Activated naive CD4-positive, alpha-beta T cell treated with anti-CD3 and anti-CD28 coated beads, Interleukin-2, amount 50 U/mL, for 16 hours (primary cell): ENCODE data around the gene TMC1.
"Not testable (repeated sequence)": the region's sequence is repeated elsewhere in the genome, so short reads cannot be mapped to it uniquely, and the experiment has no call there.

Experiments used
- DNase-seq: peaks from one replicate; pipeline ENCODE4 v3.0.0-alpha.2; 2020

Gene TMC1

DNA sequence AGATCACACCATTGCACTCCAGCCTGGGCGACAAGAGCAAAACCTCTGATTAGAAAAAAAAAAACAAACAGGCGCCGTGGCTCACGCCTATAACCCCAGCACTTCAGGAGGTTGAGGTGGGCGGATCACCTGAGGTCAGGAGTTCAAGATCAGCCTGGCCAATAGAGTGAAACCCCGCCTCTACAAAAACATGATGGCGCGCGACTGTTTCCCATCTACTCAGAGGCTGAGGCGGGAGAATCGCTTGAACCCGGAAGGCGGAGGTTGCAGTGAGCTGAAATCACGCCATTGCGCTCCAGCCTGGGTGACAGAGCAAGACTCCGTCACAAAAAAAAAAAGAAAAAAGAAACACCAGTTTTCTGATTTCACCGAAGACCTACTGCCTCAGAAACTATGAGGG lies at the start of gene TMC1:
Gene TMC1, plus strand, starts transcription at position 193 of the 400 bp plus-strand sequence. CDS start 127,041 bp downstream, outside the sequence.
- not testable (repeated sequence) for DNase-seq

DNA sequence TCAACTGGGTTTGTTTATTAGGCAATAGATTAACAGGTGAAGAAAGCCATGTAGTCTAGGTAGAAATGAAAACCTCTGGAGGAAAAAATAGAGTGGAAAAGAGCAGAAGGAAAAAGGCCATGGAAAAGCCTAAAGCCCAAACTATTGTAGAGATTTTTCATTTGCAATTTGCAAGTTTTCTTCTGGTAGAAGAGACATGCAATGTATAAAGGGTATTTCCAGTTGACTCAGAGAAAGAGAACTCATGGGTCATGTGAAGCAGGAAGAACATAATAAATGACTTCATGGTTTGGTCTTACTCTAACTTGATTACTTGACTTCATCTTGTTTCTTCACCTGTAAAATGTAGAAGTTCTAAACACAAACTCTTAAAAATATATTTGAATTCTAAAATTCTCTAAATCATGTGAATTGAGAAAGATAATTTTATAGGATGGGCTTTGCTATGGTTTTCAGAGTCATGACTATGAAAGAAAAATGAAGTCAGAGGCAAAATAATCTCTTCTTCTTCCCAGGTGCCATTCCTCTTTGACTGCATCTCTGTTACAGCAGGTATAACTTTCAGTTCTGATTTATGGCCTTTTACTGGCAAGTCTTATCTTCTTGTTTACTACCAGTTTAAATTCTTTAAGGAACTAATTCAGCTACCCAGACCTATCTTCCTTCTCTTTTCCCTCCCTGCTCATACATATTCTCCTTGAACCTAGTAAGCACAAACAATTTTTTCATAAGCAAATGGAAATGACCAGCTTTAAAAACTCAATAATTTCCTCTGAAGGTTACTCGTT lies 47.7 kb upstream of the TMC1 start:
- no peak for DNase-seq

DNA sequence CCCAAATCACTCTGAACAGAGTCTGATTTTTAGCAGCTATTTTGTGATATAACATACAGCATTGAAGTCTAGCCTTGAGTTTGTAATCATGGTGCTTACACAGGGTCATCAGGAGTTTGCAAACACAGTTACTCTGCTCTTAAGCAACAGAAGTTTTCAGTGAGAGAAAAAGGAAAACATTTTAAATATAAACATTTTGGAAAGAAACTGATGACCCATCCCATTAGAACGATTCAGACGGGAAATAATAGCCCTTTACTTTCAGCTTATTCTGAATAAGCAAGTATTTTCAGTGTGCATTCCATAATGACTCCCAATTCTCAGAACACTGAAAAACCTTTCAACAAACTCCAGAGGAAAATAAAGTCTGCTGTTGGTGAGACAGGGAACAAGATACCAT lies 46.7 kb upstream of the TMC1 start:
- no peak for DNase-seq

DNA sequence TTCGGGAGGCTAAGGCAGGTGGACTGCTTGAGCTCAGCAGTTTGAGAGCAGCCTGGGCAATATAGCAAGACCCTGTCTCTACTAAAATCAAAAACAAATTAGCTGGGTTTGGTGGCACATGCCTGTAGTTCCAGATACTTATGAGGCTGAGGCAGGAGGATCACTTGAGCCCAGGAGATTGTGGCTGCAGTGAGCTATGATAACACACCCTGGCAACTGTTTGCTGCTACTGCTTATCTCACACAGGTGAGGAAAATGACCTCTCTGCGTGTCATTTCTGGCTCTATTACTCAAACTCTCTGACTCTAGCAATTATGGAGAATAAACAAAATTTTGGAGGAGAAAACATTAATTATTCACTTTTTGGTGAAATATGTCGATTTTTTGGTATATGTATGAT lies 45.3 kb upstream of the TMC1 start:
- no peak for DNase-seq

DNA sequence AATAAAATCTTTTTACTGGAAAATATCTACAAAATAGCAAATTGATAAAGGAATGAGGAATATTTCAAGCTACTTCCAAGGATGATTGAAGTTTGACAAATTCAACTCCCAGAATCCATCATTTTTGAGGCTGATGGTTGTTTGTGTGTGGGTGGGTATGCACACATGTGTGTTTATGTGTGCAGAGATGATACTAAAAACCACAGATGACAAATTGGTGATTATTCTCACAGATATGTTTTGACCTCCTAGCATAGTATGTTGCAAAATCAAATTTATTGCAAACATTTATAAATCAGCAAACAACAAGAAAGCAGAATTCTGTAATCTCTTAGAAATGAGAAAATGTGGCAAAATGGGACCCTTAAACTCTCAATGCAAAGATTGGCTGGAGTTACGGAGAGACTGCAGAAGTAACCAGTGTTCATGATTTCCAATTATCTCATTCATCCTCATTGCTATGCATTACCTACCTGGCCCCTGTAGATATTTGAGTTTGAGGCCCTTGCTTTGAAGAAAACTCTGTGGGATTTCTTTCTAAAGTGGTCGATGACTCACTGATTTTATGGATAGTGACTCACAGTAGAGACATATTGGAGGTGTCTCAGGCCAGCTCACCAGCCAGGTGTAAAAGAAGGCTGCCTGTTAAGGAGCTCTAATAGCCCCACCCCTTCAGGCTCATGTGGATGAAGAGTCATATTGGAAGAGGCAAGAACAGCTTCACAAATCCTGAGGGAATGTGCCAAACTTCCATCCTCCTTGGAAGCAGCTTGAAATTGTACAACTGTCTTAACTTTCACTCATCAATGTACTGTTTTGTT lies 44.6 kb upstream of the TMC1 start:
- peak; percentile 47 for DNase-seq

DNA sequence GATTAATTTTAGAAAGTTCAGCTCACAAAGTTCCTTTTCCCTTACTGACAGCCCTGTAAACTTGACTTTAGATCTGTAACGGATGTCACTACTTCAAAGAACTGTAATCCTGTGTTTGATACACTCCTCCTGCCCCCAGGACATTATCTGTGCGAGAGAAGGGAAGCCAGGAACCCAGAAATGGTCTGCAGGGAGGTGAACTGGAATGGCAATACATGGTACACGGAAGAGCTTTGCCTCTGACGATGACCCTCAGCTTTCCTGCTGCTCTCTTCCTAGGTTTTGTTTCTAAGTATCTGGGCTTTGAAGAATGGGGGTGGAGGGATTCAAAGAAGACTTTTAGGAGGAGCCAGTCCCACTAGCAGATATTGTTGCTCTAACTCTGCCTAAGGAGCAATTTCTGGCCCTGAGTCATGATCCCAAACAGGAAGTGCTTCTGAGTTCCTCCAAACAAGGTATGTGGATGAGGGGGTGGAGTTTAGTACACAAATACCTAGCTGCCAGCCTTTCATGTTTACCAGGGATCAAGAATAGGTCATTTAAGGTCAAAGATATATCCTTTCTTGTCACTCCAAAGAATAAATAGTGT lies 43.4 kb upstream of the TMC1 start:
- DNase-seq: no peak

DNA sequence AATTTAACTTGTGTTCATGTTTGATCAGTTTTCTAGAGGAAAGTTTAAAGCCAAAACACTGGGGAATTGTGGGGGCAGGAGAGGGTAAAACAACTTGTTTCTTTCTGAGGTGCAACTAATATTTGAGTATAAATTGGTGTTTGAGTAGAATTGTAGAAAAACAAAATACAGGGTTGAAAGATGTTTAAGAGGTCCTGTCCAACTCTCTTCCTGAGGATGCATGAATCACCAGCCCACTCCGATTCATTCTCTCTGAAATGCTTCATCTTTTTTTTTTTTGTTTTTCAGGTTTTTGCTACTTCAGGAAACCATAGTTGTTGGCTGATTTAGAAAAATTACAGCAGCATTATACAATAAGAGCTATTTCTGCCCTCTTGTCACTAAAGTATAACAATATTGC lies 42.4 kb upstream of the TMC1 start:
- DNase-seq: no peak

DNA sequence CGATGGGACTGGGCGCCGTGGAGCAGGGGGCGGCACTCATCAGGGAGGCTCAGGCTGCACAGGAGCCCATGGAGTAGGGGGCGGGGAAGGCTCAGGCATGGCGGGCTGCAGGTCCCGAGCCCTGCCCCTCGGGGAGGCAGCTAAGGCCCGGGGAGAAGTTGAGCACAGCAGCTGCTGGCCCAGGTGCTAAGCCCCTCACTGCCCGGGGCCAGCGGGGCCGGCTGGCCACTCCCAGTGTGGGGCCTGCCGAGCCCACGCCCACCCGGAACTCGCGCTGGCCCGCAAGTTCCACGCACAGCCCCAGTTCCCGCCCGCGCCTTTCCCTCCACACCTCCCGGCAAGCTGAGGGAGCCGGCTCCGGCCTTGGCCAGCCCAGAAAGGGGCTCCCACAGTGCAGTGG lies 41.1 kb upstream of the TMC1 start:
- DNase-seq: not testable (repeated sequence)

DNA sequence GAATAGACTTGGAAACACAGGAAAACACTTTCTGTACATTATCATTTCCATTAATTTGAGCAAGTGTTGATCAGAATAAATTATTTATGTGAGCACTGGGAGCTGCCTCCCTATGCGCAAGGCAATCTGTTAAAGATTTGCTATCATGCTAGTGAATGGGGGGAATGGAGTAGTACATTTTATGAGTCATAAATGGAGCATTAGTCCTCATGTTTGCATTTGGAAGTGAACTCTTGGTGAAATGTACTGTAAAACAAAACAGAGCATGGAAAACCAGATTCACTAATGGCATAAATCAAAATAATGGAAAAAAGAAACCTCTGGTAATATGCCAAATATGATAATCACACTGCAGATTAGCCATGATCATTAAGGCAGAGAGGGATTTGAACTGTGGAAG lies 40.5 kb upstream of the TMC1 start:
- no peak for DNase-seq

DNA sequence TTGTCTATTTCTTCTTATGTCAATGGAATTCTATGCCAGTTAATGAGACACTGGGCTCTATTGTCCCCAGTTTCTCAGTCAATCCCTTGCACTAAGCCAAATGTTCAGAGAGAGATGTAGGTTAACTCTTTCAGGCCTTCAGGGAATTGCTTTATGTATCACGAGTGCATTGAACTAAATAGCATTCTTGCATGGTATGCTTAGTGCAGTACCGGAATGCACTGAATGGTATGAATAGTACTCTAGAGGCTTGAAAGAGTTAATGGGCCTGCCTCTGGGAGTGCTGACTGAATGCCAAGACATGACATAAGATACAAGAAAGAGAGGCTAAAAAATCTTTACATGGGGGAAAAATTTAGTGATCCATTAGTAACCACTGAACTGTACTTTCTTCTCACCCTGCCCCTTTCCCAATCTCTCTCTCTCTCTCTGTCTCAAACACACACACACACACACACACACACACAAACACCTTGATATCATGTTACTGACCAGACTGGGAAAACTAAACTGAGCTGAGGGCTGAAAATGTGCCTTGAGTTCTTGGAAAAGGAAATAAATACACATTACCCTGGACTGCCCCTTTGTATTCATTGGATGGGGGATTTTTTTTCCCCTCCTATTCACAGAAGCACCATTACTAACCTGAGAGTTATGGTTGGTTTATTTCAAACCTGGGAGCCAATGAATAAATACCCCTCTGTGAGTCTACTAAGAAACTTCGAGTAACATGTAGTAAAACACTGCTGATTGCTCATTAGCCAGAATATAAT lies 35.4 kb upstream of the TMC1 start:
- DNase-seq: no peak

DNA sequence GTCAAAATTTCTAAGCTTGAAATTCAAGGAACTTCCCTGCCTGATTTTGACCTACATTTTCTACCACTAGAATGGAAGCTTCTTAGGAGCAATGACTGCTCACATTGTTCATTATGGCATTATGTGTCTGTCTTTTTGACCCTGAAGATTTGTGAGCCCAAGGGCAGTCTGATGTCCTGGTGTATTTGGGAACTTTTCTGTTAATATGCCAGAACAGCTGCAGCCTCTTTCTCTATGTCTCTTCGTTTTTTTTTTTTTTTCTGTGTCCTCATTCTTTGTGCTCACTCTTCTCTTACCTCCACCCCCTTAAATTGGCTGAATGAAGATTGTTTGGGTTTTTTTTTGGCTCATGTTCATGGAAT lies 34.8 kb upstream of the TMC1 start:
- no peak for DNase-seq

DNA sequence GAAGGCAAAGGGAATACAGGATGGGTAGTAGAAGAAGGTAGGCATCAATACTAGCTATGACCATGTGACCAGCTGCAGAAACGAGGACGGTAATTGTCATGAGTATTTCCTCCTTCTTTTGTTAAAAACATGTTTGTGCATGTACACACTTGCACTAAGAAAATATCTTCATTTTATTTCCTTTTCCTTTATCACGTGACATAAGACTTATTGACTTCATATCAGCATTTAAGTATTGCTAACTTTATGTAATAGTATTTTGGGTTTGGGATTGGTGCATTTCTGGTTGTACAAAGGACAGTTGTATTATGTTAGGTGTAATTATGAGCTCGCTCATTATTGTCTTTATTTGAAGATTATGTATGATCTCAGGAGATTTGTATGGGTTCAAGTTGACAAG lies 33.7 kb upstream of the TMC1 start:
- not testable (repeated sequence) for DNase-seq

DNA sequence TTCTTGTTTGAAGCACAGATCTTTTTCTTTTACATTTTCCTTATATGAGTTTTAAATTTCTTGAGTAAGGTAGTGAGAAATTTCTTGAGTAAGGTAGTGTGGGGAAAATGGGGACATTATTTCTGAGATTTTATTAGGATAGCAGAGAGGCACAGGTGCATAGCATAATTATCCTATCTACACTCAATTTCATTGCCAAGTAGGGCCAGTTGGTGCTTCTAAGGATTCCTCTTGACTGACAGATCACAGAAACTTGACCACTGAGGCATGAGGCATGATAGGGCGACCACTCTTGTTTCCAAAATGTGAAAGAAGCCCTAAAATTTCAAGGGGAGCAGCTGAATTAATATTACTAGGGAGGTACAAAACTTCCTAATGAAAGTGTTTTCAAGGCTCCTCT lies 31.4 kb upstream of the TMC1 start:
- DNase-seq: no peak

DNA sequence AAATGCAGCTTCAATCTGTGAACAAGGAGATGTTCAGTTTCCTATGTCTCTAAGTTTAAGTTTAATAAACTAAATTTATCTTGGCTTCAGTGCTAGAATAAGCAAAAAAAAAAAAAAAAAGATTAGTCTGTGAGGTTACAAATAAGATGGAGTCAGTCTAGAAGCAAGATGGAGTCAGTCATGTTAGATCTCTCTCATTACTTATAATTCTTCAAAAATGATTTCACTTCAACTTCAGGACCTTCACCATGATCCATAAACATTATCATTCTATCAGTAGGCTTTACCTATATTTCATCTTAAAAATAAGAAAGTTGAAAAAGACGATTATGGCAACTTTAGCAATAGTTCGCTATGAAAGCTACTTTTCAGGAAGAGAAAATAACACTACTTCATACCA lies 30.2 kb upstream of the TMC1 start:
- no peak for DNase-seq

DNA sequence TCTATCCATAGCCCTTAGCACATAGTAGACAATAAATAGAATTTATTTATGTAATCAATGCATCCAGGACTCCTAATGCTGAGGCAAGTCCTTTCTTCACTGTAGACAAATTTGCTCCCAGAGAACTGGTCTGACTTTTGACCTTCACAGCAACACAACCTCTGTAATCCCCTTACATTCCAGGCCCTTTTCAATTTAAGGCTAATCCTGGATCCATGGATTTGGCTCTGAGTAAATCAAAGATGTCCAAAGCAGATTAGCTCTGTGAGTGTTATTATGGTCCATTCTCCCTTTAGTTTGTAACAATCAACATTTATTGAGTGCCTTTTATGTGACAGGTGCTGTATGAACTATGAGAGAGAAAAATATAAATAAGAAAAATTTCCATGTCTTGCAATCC lies 27.4 kb upstream of the TMC1 start:
- DNase-seq: no peak

DNA sequence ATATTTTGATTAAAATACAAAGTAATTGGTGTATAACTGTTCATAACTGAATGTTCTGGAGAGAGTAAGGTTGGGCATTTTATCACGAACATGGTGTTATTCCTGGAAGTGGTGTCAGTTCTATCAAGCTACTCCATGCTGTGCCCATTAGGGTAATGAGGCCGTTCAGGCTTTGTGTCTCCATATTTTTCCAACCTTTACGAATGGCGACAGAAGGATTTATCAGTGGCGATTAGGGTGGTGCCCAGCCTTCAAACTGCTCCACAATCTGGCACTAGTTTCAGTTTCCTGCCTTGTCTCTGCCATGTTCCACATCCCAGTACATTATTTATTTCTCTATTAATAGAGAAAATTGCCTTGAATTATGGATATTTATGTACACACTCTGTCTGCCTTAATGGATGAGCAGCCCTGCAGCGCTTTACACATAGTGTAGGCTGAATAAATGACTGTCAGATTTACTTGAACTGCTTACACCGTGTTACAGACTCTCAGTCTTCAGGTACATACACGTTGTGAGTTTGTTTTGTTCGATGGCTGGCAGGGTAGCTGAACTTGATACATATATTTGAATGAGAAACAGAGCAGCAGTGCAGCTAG lies 23.9 kb upstream of the TMC1 start:
- DNase-seq: no peak

DNA sequence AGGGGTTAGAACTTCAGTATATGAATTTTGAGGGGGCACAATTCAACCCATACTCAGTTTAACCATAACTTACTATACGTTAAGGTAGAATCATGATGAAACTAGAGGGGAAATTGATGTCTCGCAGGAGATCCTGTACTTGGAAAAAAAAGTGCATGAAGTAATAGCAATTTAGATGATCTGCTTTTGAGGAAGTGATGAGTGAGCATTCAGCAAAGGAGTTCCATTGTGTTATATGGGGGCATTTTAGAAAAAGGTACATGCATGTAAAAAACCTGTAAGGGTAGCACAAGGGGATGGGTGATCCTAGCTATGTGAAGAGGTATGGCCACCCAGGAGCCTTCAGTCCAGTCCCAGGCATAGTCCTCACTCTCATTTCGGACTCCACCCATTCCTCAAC lies 14.8 kb upstream of the TMC1 start:
- no peak for DNase-seq

DNA sequence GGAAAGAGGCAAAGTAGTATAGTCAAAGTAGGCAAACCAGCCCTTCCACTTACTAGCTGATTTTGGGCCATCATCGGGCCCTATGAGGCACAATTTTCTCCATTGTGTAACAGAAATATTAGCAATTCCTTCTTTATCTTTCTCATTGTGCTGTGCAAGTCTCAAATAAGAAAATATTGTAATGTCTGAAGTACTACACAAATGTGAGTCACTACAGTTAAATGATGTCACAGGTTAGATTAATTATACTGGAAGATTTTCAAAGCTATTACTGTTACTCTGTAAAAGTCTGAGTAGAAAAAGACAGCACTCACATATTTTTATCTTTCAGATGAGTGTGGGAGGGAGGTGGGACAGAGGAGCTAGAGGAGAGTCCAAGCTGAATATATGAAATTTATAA lies 12.4 kb upstream of the TMC1 start:
- DNase-seq: no peak

DNA sequence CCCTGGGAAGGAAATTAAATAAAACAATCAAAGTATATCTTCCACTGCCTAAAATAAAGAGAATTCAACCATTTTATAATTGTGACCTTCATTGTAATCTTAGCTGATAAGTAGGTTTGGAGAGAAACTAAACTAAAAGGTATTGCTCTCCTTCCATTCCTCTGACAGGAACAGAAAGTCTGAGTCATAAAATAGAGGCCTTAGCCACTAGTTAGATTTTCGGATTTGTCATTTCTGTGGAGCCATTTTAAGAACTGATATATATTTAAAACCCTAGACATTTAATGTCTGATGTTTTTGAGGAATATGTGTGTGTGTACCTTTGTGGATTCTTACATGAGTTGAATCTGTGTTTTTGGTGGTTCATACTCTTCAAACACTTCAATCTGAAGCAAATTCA lies 11.8 kb upstream of the TMC1 start:
- no peak for DNase-seq

DNA sequence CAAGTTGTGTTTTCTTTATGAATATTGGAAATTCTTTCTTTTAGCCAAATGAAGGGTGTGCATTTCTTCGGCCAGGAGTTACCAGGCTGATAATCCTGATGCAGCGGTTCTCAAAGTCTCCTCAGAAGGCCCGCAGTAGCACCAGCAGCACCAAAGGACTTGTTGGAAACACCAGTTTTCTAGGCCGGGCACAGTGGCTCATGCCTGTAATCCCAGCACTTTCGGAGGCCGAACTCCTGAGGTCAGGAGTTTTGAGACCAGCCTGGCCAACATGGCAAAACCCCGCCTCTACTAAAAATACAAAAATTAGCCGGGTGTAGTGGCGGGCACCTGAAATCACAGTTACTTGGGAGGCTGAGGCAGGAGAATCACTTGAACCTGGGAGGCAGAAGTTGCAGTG lies 397 bp upstream of the TMC1 start:
- DNase-seq: not testable (repeated sequence)

DNA sequence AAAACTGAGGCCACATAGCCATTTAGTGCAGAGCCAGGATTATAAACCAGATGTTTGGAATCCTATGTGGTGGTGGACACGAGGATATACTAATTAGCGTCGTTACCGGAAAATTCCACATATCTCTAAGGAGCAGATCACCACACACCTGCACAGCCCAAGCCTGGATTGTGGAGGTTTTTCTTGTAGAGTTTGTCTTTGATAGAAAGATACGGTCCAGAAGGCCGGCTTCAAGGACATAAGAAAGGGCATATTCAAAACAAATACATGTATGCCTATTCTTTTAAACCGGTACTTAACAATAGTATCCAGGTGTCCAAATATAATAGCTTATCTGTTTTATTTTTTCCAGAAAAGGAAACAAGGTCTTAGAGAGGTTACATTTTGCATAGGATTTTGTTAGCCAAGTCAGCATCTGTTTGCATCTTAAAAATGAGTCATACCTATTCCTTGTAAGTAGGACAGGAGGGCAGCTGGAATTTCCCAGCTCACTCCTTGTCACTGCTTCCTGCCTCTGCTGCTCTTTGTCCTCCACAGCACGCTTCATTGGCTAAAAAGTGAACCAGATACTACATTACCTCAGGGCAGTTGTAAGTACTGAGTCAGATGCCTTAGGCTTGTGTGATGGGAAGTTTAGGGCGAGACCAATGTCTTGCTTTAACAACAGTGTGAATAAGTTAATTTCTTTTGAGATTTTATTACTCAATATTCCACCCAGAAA lies 3.6 kb downstream of the TMC1 start:
- no peak for DNase-seq
